Activated B cell treated with CpG ODN at 0.5 μM for 24 hours (primary cell): ENCODE measurements around the gene GNS. TPM values are rescaled to one million over a fixed set of nuclear protein-coding genes. Genes with fewer than 3 reads are reported as not detected.

Source experiments
- ATAC-seq: fragments of 200-7000 bp; cut with Tn5 transposase; one replicate; pipeline ENCODE4 v1.10.0; 2021; ENCODE audit warnings: low read depth, mild to moderate bottlenecking, moderate library complexity
- CTCF ChIA-PET: fragments of 350-600 bp; sonication (Branson Sonifier 250); formaldehyde crosslinking; loops from one replicate; lab custom pipeline; 2021; ENCODE audit warnings: antibody characterized with exemption; lab: Charles Lee
- POLR2A ChIA-PET: fragments of 350-600 bp; sonication (Branson Sonifier 250); formaldehyde crosslinking; loops from one replicate; lab custom pipeline; 2021; ENCODE audit warnings: antibody characterized with exemption; lab: Charles Lee
- DNase-seq: peaks from one replicate; pipeline ENCODE4 v3.0.0; 2022
- H3K27ac Mint-ChIP-seq: one replicate; pipeline ENCODE4 v1.8.0; 2020; ENCODE audit warnings: mixed read lengths
- H3K27me3 Mint-ChIP-seq: one replicate; pipeline ENCODE4 v1.8.0; 2021; ENCODE audit warnings: mixed read lengths
- H3K36me3 Mint-ChIP-seq: one replicate; pipeline ENCODE4 v1.8.0; 2021; ENCODE audit warnings: low read depth, mixed read lengths
- H3K4me1 Mint-ChIP-seq: one replicate; pipeline ENCODE4 v1.8.0; 2021; ENCODE audit warnings: mixed read lengths
- H3K4me3 Mint-ChIP-seq: one replicate; pipeline ENCODE4 v1.8.0; 2020; ENCODE audit warnings: mild to moderate bottlenecking, mixed read lengths
- H3K9me3 Mint-ChIP-seq: one replicate; pipeline ENCODE4 v1.8.0; 2020; ENCODE audit warnings: mixed read lengths
- CTCF ChIP-seq: fragments of 200-600 bp; IDR thresholded peaks from one replicate; pipeline ENCODE4 v1.8.0; 2022; ENCODE audit warnings: antibody characterized with exemption, mild to moderate bottlenecking
- intact Hi-C: fragments of 100-400 bp; cut with micrococcal nuclease; formaldehyde crosslinking; loops from one replicate; pipeline ENCODE4 v1.15.1; 2024
- total RNA-seq: library from RNA; stranded (reverse); gene quantifications from 2 replicates; pipeline ENCODE4 v1.2.3, GENCODE V29; 2022

The GNS gene
- total RNA-seq, 1 donor from 2014 or later, result 16.3 TPM

GRCh38 chr12:64794305-64794704 lies 35.1 kb upstream of the GNS start:
- POLR2A ChIA-PET, result no interaction called here
- H3K27me3 Mint-ChIP-seq, result peaks cover 5% of the 10 kb centered on the region
- CTCF ChIA-PET, result interaction anchor here (1.8 kb wide), 1 partner anchor 12 kb away, joined by 8 read pairs; no protein-coding TSS in a partner anchor
- DNase-seq (no peak), ATAC-seq (no peak)
- H3K36me3 Mint-ChIP-seq, result no peaks in the 10 kb centered on the region
- H3K4me1 Mint-ChIP-seq, result no peaks in the 10 kb centered on the region
- H3K4me3 Mint-ChIP-seq, result no peak overlapping the region
- no peak overlapping the region for H3K27ac Mint-ChIP-seq
- no peak for TF ChIP-seq CTCF
- intact Hi-C loops, result no loop called here
- H3K9me3 Mint-ChIP-seq, result no peaks in the 10 kb centered on the region

- intact Hi-C loops, result no loop called here
- TF ChIP-seq CTCF, result no peak
- no peak overlapping the region for H3K4me3 Mint-ChIP-seq
- H3K27ac Mint-ChIP-seq, result no peak overlapping the region
- peaks cover 3% of the 10 kb centered on the region for H3K27me3 Mint-ChIP-seq
- CTCF ChIA-PET, result interaction anchor here (1.5 kb wide), 1 partner anchor 8 kb away, joined by 3 read pairs; no protein-coding TSS in a partner anchor
- H3K36me3 Mint-ChIP-seq, result no peaks in the 10 kb centered on the region
- no peaks in the 10 kb centered on the region for H3K4me1 Mint-ChIP-seq
- ATAC-seq (no peak), DNase-seq (no peak)
- H3K9me3 Mint-ChIP-seq, result no peaks in the 10 kb centered on the region
- POLR2A ChIA-PET, result no interaction called here
Measured at GRCh38 chr12:64793610-64794009, 34.4 kb upstream of the GNS start.

GRCh38 chr12:64792128-64792527 lies 32.9 kb upstream of the GNS start:
- POLR2A ChIA-PET, result no interaction called here
- CTCF ChIA-PET, result interaction anchor here (1.5 kb wide), 1 partner anchor 10 kb away, joined by 3 read pairs; no protein-coding TSS in a partner anchor
- Mint-ChIP-seq H3K36me3 (no peaks in the 10 kb centered on the region), H3K4me3 (no peak overlapping the region), H3K27me3 (peaks cover 3% of the 10 kb centered on the region), H3K9me3 (no peaks in the 10 kb centered on the region), H3K4me1 (no peaks in the 10 kb centered on the region), H3K27ac (no peak overlapping the region)
- no peak for ATAC-seq
- intact Hi-C loops, result no loop called here
- TF ChIP-seq CTCF, result no peak
- DNase-seq, result no peak

GRCh38 chr12:64791036-64791435 lies 31.8 kb upstream of the GNS start:
- intact Hi-C loops, result no loop called here
- ATAC-seq (no peak), DNase-seq (no peak)
- ChIA-PET POLR2A (no interaction called here), CTCF (no interaction called here)
- Mint-ChIP-seq H3K27ac (no peak overlapping the region), H3K27me3 (peaks cover 2% of the 10 kb centered on the region), H3K36me3 (no peaks in the 10 kb centered on the region), H3K9me3 (no peaks in the 10 kb centered on the region), H3K4me3 (no peak overlapping the region), H3K4me1 (no peaks in the 10 kb centered on the region)
- TF ChIP-seq CTCF, result no peak

- ATAC-seq (no peak), DNase-seq (no peak)
- H3K4me3 Mint-ChIP-seq, result no peak overlapping the region
- H3K9me3 Mint-ChIP-seq, result no peaks in the 10 kb centered on the region
- no peak for TF ChIP-seq CTCF
- CTCF ChIA-PET, result interaction anchor here (1.6 kb wide), 1 partner anchor 12 kb away, joined by 6 read pairs; no protein-coding TSS in a partner anchor
- H3K4me1 Mint-ChIP-seq, result no peaks in the 10 kb centered on the region
- intact Hi-C loops, result no loop called here
- POLR2A ChIA-PET, result no interaction called here
- H3K27ac Mint-ChIP-seq, result no peak overlapping the region
- H3K27me3 Mint-ChIP-seq, result peaks cover 5% of the 10 kb centered on the region
- no peaks in the 10 kb centered on the region for H3K36me3 Mint-ChIP-seq
Measured at GRCh38 chr12:64790166-64790565, 31.0 kb upstream of the GNS start.
